Measurements from ENCODE around the gene ENTPD1.

- TF ChIP-seq EZH2 (IDR thresholded peaks at IDR 0.05; ENCODE audit: borderline replicate concordance) (no peak), EZH2phosphoT487 (IDR thresholded peaks at IDR 0.05; ENCODE audit: low read depth, severe bottlenecking, unreplicated experiment) (no peak), CTCF (IDR thresholded peaks at IDR 0.05; ENCODE audit: poor library complexity) (no peak)
Observed at GRCh38 chr10:95833042-95833610, 77.2 kb downstream of the ENTPD1 start.

Measured in hepatocyte (in vitro differentiated cells).